COLO668 (cell line): ENCODE data around the gene PARP16.

Source experiments
- DNase-seq: peaks from one replicate; lab custom pipeline; 2025; ENCODE audit not compliant: unreplicated experiment; lab: John Stamatoyannopoulos, UW

Gene PARP16

DNA sequence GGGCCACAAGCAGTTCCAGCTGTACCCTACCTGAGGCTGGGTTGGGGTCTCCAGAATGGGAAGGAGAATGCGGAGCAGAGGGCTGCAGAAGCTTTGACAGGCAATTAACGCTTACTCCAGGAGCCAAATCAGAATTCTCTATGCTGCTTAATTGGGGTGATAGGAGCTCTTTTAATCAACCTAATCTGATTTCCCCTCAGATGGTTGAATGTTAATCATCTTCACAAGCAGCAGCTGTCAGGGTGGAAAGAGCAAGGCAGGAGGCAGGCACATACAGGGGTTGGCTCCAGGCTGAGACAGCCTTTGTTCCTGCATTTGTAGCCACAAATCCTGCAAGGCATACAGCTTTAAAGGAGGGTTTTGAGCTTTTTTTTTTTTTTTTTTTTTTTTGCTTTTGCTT, 78.0 kb downstream of the PARP16 start:
- no peak for DNase-seq
